OCI-LY3 (cell line): ENCODE measurements around the gene ESPL1.

Source experiments
- H2AFZ ChIP-seq: fragments of 200-600, 300-600 bp; shearing (Covaris generic); 2 replicates; pipeline ENCODE4 v1.6.0; 2014; ENCODE audit warnings: antibody characterized with exemption, low read depth, low read length
- H3K27ac ChIP-seq: fragments of 200-600, 300-600 bp; sonication (generic); 2 replicates; pipeline ENCODE4 v1.5.1; 2014; ENCODE audit warnings: mild to moderate bottlenecking, low read length, moderate library complexity, mixed read lengths
- H3K27me3 ChIP-seq: fragments of 200-600, 300-600 bp; sonication (generic); 2 replicates; pipeline ENCODE4 v1.6.1; 2014; ENCODE audit warnings: low read depth, low read length, mixed read lengths
- H3K36me3 ChIP-seq: fragments of 200-600, 300-600 bp; sonication (generic); replicated peaks from 2 replicates; pipeline ENCODE3; 2014; ENCODE audit warnings: low read depth, low read length, mixed read lengths
- H3K4me1 ChIP-seq: fragments of 300-600, 200-600 bp; sonication (generic); 2 replicates; pipeline ENCODE4 v1.6.1; 2014; ENCODE audit warnings: low read length, mixed read lengths
- H3K4me2 ChIP-seq: fragments of 200-600, 300-600 bp; sonication (generic); 2 replicates; pipeline ENCODE4 v1.6.1; 2014; ENCODE audit warnings: low read length, mixed read lengths
- H3K4me3 ChIP-seq: fragments of 300-600, 200-600 bp; sonication (generic); 2 replicates; pipeline ENCODE4 v1.5.1; 2014; ENCODE audit warnings: antibody characterized with exemption, mild to moderate bottlenecking, low read length, moderate library complexity
- H3K79me2 ChIP-seq: fragments of 300-600, 200-600 bp; shearing (Covaris generic); 2 replicates; pipeline ENCODE4 v1.6.1; 2014; ENCODE audit warnings: mild to moderate bottlenecking, low read length, mixed read lengths
- H3K9ac ChIP-seq: fragments of 300-600, 200-600 bp; shearing (Covaris generic); 2 replicates; pipeline ENCODE4 v1.6.0; 2014; ENCODE audit warnings: mild to moderate bottlenecking, low read length, moderate library complexity
- H3K9me3 ChIP-seq: fragments of 200-600, 300-600 bp; shearing (Covaris generic); 2 replicates; pipeline ENCODE4 v1.6.1; 2014; ENCODE audit warnings: low read length, mixed read lengths; ENCODE audit not compliant: insufficient read depth
- H4K20me1 ChIP-seq: fragments of 200-600, 300-600 bp; sonication (generic); 2 replicates; pipeline ENCODE4 v1.6.1; 2016; ENCODE audit warnings: low read length, mixed read lengths; ENCODE audit not compliant: insufficient read depth
- CTCF ChIP-seq: fragments of 200-600, 300-600 bp; sonication (generic); IDR thresholded peaks from 2 replicates; pipeline ENCODE4 v1.5.1; 2014; ENCODE audit warnings: antibody characterized with exemption, low read length, low read depth
- EZH2phosphoT487 ChIP-seq: fragments of 200-600 bp; shearing (Covaris generic); IDR thresholded peaks from 2 replicates; pipeline ENCODE4 v1.6.1; 2018; ENCODE audit warnings: antibody characterized with exemption, mixed run types, low read depth

ESPL1 gene

GRCh38 chr12:53306826-53307225, 38.7 kb downstream of the ESPL1 start:
- Histone ChIP-seq H4K20me1 (no peaks in the 10 kb centered on the region), H3K36me3 (peaks cover 36% of the 10 kb centered on the region), H3K4me2 (no peak overlapping the region), H2AFZ (no peak overlapping the region), H3K79me2 (no peaks in the 10 kb centered on the region), H3K4me3 (no peak overlapping the region), H3K9me3 (no peaks in the 10 kb centered on the region), H3K4me1 (no peaks in the 10 kb centered on the region), H3K27ac (no peak overlapping the region), H3K9ac (no peak overlapping the region), H3K27me3 (no peaks in the 10 kb centered on the region)
- TF ChIP-seq EZH2phosphoT487 (no peak), CTCF (no peak)

- Histone ChIP-seq H3K9ac (no peak overlapping the region), H3K79me2 (no peaks in the 10 kb centered on the region), H3K4me3 (no peak overlapping the region), H3K4me1 (no peaks in the 10 kb centered on the region), H3K9me3 (no peaks in the 10 kb centered on the region), H3K27ac (no peak overlapping the region), H2AFZ (no peak overlapping the region), H3K36me3 (peaks cover 31% of the 10 kb centered on the region), H3K27me3 (no peaks in the 10 kb centered on the region), H3K4me2 (no peak overlapping the region), H4K20me1 (no peaks in the 10 kb centered on the region)
- TF ChIP-seq EZH2phosphoT487 (no peak), CTCF (no peak)
Measured at GRCh38 chr12:53308276-53308675, 40.2 kb downstream of the ESPL1 start.

GRCh38 chr12:53313996-53314395, 45.9 kb downstream of the ESPL1 start:
- Histone ChIP-seq H3K79me2 (no peaks in the 10 kb centered on the region), H3K27me3 (no peaks in the 10 kb centered on the region), H3K4me3 (no peak overlapping the region), H3K9ac (no peak overlapping the region), H3K36me3 (peaks cover 22% of the 10 kb centered on the region), H4K20me1 (no peaks in the 10 kb centered on the region), H3K27ac (no peak overlapping the region), H3K4me1 (peaks cover 6% of the 10 kb centered on the region; the same call in 1 of the 2 replicates), H3K4me2 (no peak overlapping the region), H2AFZ (no peak overlapping the region), H3K9me3 (no peaks in the 10 kb centered on the region)
- TF ChIP-seq CTCF = no peak
- no peak for TF ChIP-seq EZH2phosphoT487

- TF ChIP-seq CTCF (no peak), EZH2phosphoT487 (no peak)
- peak overlapping the region; percentile 86 for H3K4me3 ChIP-seq
- peak overlapping the region; percentile 84; the same call in 1 of the 2 replicates for H3K27ac ChIP-seq
- peaks cover 7% of the 10 kb centered on the region for H3K79me2 ChIP-seq
- H3K9ac ChIP-seq = peak overlapping the region; percentile 87
- H3K36me3 ChIP-seq = peaks cover 10% of the 10 kb centered on the region
- peaks cover 16% of the 10 kb centered on the region for H3K4me1 ChIP-seq
- no peak overlapping the region for H2AFZ ChIP-seq
- H4K20me1 ChIP-seq = no peaks in the 10 kb centered on the region
- H3K9me3 ChIP-seq = no peaks in the 10 kb centered on the region
- H3K27me3 ChIP-seq = no peaks in the 10 kb centered on the region
- peak overlapping the region; percentile 89 for H3K4me2 ChIP-seq
Measured at GRCh38 chr12:53320352-53321195, 52.5 kb downstream of the ESPL1 start.
